CD8-positive, alpha-beta memory T cell (primary cell): ENCODE results near the gene CNOT2. TPM values are rescaled to one million over a fixed set of nuclear protein-coding genes. Genes with fewer than 3 reads are reported as not detected.
"Not testable (repeated sequence)": the region's sequence is repeated elsewhere in the genome, so short reads cannot be mapped to it uniquely, and the experiment has no call there.

ENCODE experiments used
- CTCF ChIA-PET: fragments of 350-600 bp; sonication (Branson Sonifier 250); formaldehyde crosslinking; loops from one replicate; lab custom pipeline; 2021; ENCODE audit warnings: antibody characterized with exemption; lab: Charles Lee
- POLR2A ChIA-PET: fragments of 350-600 bp; sonication (Branson Sonifier 250); formaldehyde crosslinking; loops from one replicate; lab custom pipeline; 2021; ENCODE audit warnings: antibody characterized with exemption; lab: Charles Lee
- DNase-seq, 5 donors: peaks; one replicate each; pipeline versions ENCODE4 v3.0.0 to v3.0.0-alpha.2; 2020 to 2022; ENCODE audit warnings: mixed read lengths in 1 of 5
- H3K27ac ChIP-seq: one replicate; pipeline ENCODE4 v1.7.0; 2013; ENCODE audit warnings: low read depth, mild to moderate bottlenecking, low read length, moderate library complexity
- H3K27me3 ChIP-seq: 2 replicates; pipeline ENCODE4 v1.7.0; 2013; ENCODE audit warnings: low read length, mild to moderate bottlenecking; ENCODE audit not compliant: insufficient read depth, poor library complexity, severe bottlenecking
- H3K36me3 ChIP-seq: 2 replicates; pipeline ENCODE4 v1.7.0; 2013; ENCODE audit warnings: mild to moderate bottlenecking, low read length, moderate library complexity; ENCODE audit not compliant: insufficient read depth
- H3K4me1 ChIP-seq: 2 replicates; pipeline ENCODE4 v1.7.0; 2013; ENCODE audit warnings: mild to moderate bottlenecking, low read length, moderate library complexity; ENCODE audit not compliant: insufficient read depth
- H3K4me3 ChIP-seq: 2 replicates; pipeline ENCODE4 v1.7.0; 2013; ENCODE audit warnings: mild to moderate bottlenecking, low read length
- H3K9me3 ChIP-seq: 2 replicates; pipeline ENCODE4 v1.7.0; 2013; ENCODE audit warnings: mild to moderate bottlenecking, low read length
- H3K27ac Mint-ChIP-seq, 8 donors: one replicate each; pipeline ENCODE4 v1.8.0; 2020 to 2021; ENCODE audit warnings: mixed read lengths in 8 of 8, mild to moderate bottlenecking in 6 of 8, inconsistent platforms in 3 of 8, moderate library complexity in 3 of 8
- H3K27me3 Mint-ChIP-seq, 2 donors: one replicate each; pipeline ENCODE4 v1.8.0; 2020 to 2021; ENCODE audit warnings: mixed read lengths in 2 of 2, mild to moderate bottlenecking in 1 of 2, moderate library complexity in 1 of 2
- H3K36me3 Mint-ChIP-seq, 3 donors: one replicate each; pipeline ENCODE4 v1.8.0; 2020 to 2021; ENCODE audit warnings: mixed read lengths in 3 of 3, inconsistent platforms in 1 of 3, mild to moderate bottlenecking in 1 of 3
- H3K4me1 Mint-ChIP-seq, 3 donors: one replicate each; pipeline ENCODE4 v1.8.0; 2020 to 2021; ENCODE audit warnings: mixed read lengths in 3 of 3, inconsistent platforms in 1 of 3, mild to moderate bottlenecking in 1 of 3
- H3K4me3 Mint-ChIP-seq, 7 donors: one replicate each; pipeline ENCODE4 v1.8.0; 2020 to 2021; ENCODE audit warnings: mixed read lengths in 7 of 7, mild to moderate bottlenecking in 6 of 7, moderate library complexity in 4 of 7, inconsistent platforms in 2 of 7
- H3K9me3 Mint-ChIP-seq, 5 donors: one replicate each; pipeline ENCODE4 v1.8.0; 2020 to 2022; ENCODE audit warnings: mixed read lengths in 5 of 5, mild to moderate bottlenecking in 3 of 5, moderate library complexity in 2 of 5, inconsistent platforms in 1 of 5
- polyA plus RNA-seq: library from polyadenylated mRNA; unstranded; fragments of 300-500 nt; fragmentation: Illumina TruSeq; gene quantifications from one replicate; pipeline ENCODE4 v1.2.3, GENCODE V29; 2021
- total RNA-seq, 2 experiments: library from RNA; stranded (reverse); gene quantifications; one replicate each; pipeline ENCODE4 v1.2.3, GENCODE V29; 2021

Gene CNOT2
- total and polyA plus RNA-seq, 3 experiments from 2014 or later = 70.5 to 118 (median 73.7) TPM

- Histone ChIP-seq H3K27ac (no peak overlapping the region), H3K4me3 (no peak overlapping the region), H3K9me3 (no peaks in the 10 kb centered on the region), H3K4me1 (peaks cover 3% of the 10 kb centered on the region), H3K36me3 (no peaks in the 10 kb centered on the region), H3K27me3 (no peaks in the 10 kb centered on the region)
- peaks cover 6 to 35% (median 7%) of the 10 kb centered on the region in 3 donors for H3K36me3 Mint-ChIP-seq
- CTCF ChIA-PET = no interaction called here
- no peaks in the 10 kb centered on the region for H3K9me3 Mint-ChIP-seq
- no peak overlapping the region for H3K4me3 Mint-ChIP-seq
- H3K4me1 Mint-ChIP-seq = peaks cover 52 to 71% (median 71%) of the 10 kb centered on the region in 3 donors
- no peaks in the 10 kb centered on the region for H3K27me3 Mint-ChIP-seq
- POLR2A ChIA-PET = interaction anchor here (0.8 kb wide), 1 partner anchor 35 kb away, joined by 3 read pairs; the partner anchor contains the start of gene CNOT2
- DNase-seq = no peak
- peak overlapping the region in 2 of 8 donors; percentile 46 to 69 for H3K27ac Mint-ChIP-seq
Measured at GRCh38 chr12:70278945-70279344, 35.7 kb downstream of the CNOT2 start.

- Histone ChIP-seq H3K27ac (no peak overlapping the region), H3K36me3 (no peaks in the 10 kb centered on the region), H3K27me3 (no peaks in the 10 kb centered on the region), H3K9me3 (no peaks in the 10 kb centered on the region), H3K4me3 (no peak overlapping the region), H3K4me1 (peaks cover 3% of the 10 kb centered on the region)
- H3K36me3 Mint-ChIP-seq = peaks cover 0 to 49% (median 12%) of the 10 kb centered on the region in 3 donors
- H3K27ac Mint-ChIP-seq = no peak overlapping the region
- no peak overlapping the region for H3K4me3 Mint-ChIP-seq
- no peak for DNase-seq
- H3K27me3 Mint-ChIP-seq = no peaks in the 10 kb centered on the region
- POLR2A ChIA-PET = no interaction called here
- CTCF ChIA-PET = no interaction called here
- H3K4me1 Mint-ChIP-seq = peaks cover 39 to 60% (median 59%) of the 10 kb centered on the region in 3 donors
- no peaks in the 10 kb centered on the region for H3K9me3 Mint-ChIP-seq
Measured at GRCh38 chr12:70283232-70283631, 40.0 kb downstream of the CNOT2 start.

GRCh38 chr12:70288817-70289216 is 45.6 kb downstream of the CNOT2 start:
- POLR2A ChIA-PET = no interaction called here
- Histone ChIP-seq H3K4me3 (no peak overlapping the region), H3K36me3 (no peaks in the 10 kb centered on the region)

GRCh38 chr12:70290116-70290515 is 46.9 kb downstream of the CNOT2 start:
- Histone ChIP-seq H3K27ac (no peak overlapping the region), H3K27me3 (no peaks in the 10 kb centered on the region), H3K4me1 (peaks cover 10% of the 10 kb centered on the region), H3K4me3 (no peak overlapping the region), H3K9me3 (no peaks in the 10 kb centered on the region), H3K36me3 (no peaks in the 10 kb centered on the region)
- ChIA-PET CTCF (no interaction called here), POLR2A (no interaction called here)
- H3K27ac Mint-ChIP-seq = peak overlapping the region in 3 of 8 donors; percentile 15 to 35 (median 19)
- DNase-seq = no peak
- peaks cover 57 to 73% (median 72%) of the 10 kb centered on the region in 3 donors for H3K4me1 Mint-ChIP-seq
- H3K36me3 Mint-ChIP-seq = peaks cover 6 to 56% (median 26%) of the 10 kb centered on the region in 3 donors
- H3K9me3 Mint-ChIP-seq = no peaks in the 10 kb centered on the region
- H3K4me3 Mint-ChIP-seq = peak overlapping the region in 1 of 7 donors; percentile 34
- H3K27me3 Mint-ChIP-seq = no peaks in the 10 kb centered on the region

More at GRCh38 chr12:70288817-70289216, 45.6 kb downstream of the CNOT2 start:
- Mint-ChIP-seq H3K27ac (peak overlapping the region in 3 of 8 donors; percentile 14 to 48 (median 44)), H3K9me3 (no peaks in the 10 kb centered on the region), H3K36me3 (peaks cover 6 to 52% (median 22%) of the 10 kb centered on the region in 3 donors), H3K27me3 (no peaks in the 10 kb centered on the region), H3K4me1 (peaks cover 49 to 61% (median 60%) of the 10 kb centered on the region in 3 donors), H3K4me3 (peak overlapping the region in 1 of 7 donors; percentile 33)
- DNase-seq = no peak
- H3K9me3 ChIP-seq = no peaks in the 10 kb centered on the region
- H3K27ac ChIP-seq = no peak overlapping the region
- peaks cover 10% of the 10 kb centered on the region for H3K4me1 ChIP-seq
- H3K27me3 ChIP-seq = no peaks in the 10 kb centered on the region
- CTCF ChIA-PET = no interaction called here

- Mint-ChIP-seq H3K27me3 (no peaks in the 10 kb centered on the region), H3K36me3 (peaks cover 6 to 54% (median 20%) of the 10 kb centered on the region in 3 donors), H3K4me3 (peak overlapping the region in 1 of 7 donors; percentile 38), H3K27ac (peak overlapping the region in 3 of 8 donors; percentile 9 to 48 (median 20)), H3K9me3 (no peaks in the 10 kb centered on the region), H3K4me1 (peaks cover 50 to 71% (median 63%) of the 10 kb centered on the region in 3 donors)
- H3K4me3 ChIP-seq = no peak overlapping the region
- peaks cover 10% of the 10 kb centered on the region for H3K4me1 ChIP-seq
- H3K36me3 ChIP-seq = no peaks in the 10 kb centered on the region
- ChIA-PET CTCF (no interaction called here), POLR2A (no interaction called here)
- no peaks in the 10 kb centered on the region for H3K27me3 ChIP-seq
- H3K9me3 ChIP-seq = no peaks in the 10 kb centered on the region
- H3K27ac ChIP-seq = no peak overlapping the region
- DNase-seq = no peak
Measured at GRCh38 chr12:70292017-70292776, 49.0 kb downstream of the CNOT2 start.

- Mint-ChIP-seq H3K4me3 (peak overlapping the region in 6 of 7 donors; percentile 39 to 75 (median 59)), H3K36me3 (peaks cover 20 to 42% (median 29%) of the 10 kb centered on the region in 3 donors), H3K4me1 (peaks cover 42 to 70% (median 55%) of the 10 kb centered on the region in 3 donors), H3K27ac (peak overlapping the region; percentile 75 to 92 (median 88))
- H3K4me3 ChIP-seq, H3K36me3 ChIP-seq, H3K9me3 Mint-ChIP-seq, H3K27me3 Mint-ChIP-seq, H3K27ac ChIP-seq, POLR2A ChIA-PET, H3K9me3 ChIP-seq, H3K27me3 ChIP-seq: not testable (repeated sequence)
- CTCF ChIA-PET = interaction anchor here (0.9 to 1.2 kb wide), 2 partner anchors 17 to 30 kb away, joined by 3 read pairs; no protein-coding TSS in a partner anchor
- H3K4me1 ChIP-seq = peaks cover 16% of the 10 kb centered on the region
- DNase-seq = peak in 4 of 5 donors; percentile 12 to 70 (median 16)
Measured at GRCh38 chr12:70304684-70305555, 61.7 kb downstream of the CNOT2 start.

GRCh38 chr12:70305794-70306193 is 62.6 kb downstream of the CNOT2 start:
- H3K27me3 ChIP-seq = no peaks in the 10 kb centered on the region
- no peak overlapping the region for H3K27ac ChIP-seq
- H3K4me1 ChIP-seq = peaks cover 16% of the 10 kb centered on the region
- Mint-ChIP-seq H3K27ac (peak overlapping the region in 3 of 8 donors; percentile 29 to 77 (median 40)), H3K4me3 (peak overlapping the region in 1 of 7 donors; percentile 27), H3K27me3 (no peaks in the 10 kb centered on the region), H3K36me3 (peaks cover 21 to 42% (median 27%) of the 10 kb centered on the region in 3 donors), H3K9me3 (peaks cover 0 to 9% (median 5%) of the 10 kb centered on the region in 5 donors), H3K4me1 (peaks cover 48 to 77% (median 64%) of the 10 kb centered on the region in 3 donors)
- ChIA-PET CTCF (interaction anchor here (0.7 to 1.2 kb wide), 3 partner anchors 18 to 85 kb away, joined by 3 read pairs; no protein-coding TSS in a partner anchor), POLR2A (interaction anchor here (0.7 kb wide), 1 partner anchor 58 kb away, joined by 8 read pairs; no protein-coding TSS in a partner anchor)
- DNase-seq = no peak
- no peaks in the 10 kb centered on the region for H3K9me3 ChIP-seq
- H3K4me3 ChIP-seq = no peak overlapping the region
- peaks cover 2% of the 10 kb centered on the region for H3K36me3 ChIP-seq
